IPS-NIHi11 (cell line): ENCODE data around the gene OR2AT4.
A peak's percentile ranks its signal among the peaks of the same experiment; 100 is the strongest.
"Not testable (repeated sequence)": the region's sequence is repeated elsewhere in the genome, so short reads cannot be mapped to it uniquely, and the experiment has no call there.

ENCODE experiments used
- DNase-seq: peaks from one replicate; pipeline ENCODE4 v3.0.0; 2012; ENCODE audit warnings: mixed read lengths, low spot score

The OR2AT4 gene

GRCh38 chr11:75068559-75068958 is 28.1 kb downstream of the OR2AT4 start:
- DNase-seq, result no peak

GRCh38 chr11:75066061-75066460 is 30.6 kb downstream of the OR2AT4 start:
- no peak for DNase-seq

GRCh38 chr11:75063741-75064314 is 32.8 kb downstream of the OR2AT4 start:
- DNase-seq, result no peak

- no peak for DNase-seq
These were observed 37.4 kb downstream of the OR2AT4 start for GRCh38 chr11:75059299-75059698.

GRCh38 chr11:75056814-75057213 is 39.9 kb downstream of the OR2AT4 start:
- no peak for DNase-seq

- DNase-seq, result no peak
These were observed 41.2 kb downstream of the OR2AT4 start for GRCh38 chr11:75055511-75055910.

GRCh38 chr11:75052457-75052856 is 44.2 kb downstream of the OR2AT4 start:
- DNase-seq, result no peak

- DNase-seq, result no peak
These were observed 45.6 kb downstream of the OR2AT4 start for GRCh38 chr11:75051043-75051442.

- no peak for DNase-seq
These were observed 46.2 kb downstream of the OR2AT4 start for GRCh38 chr11:75050516-75050915.

- not testable (repeated sequence) for DNase-seq
These were observed 47.0 kb downstream of the OR2AT4 start for GRCh38 chr11:75049501-75050266.

GRCh38 chr11:75047191-75047590 is 49.5 kb downstream of the OR2AT4 start:
- no peak for DNase-seq

- DNase-seq, result not testable (repeated sequence)
These were observed 50.0 kb downstream of the OR2AT4 start for GRCh38 chr11:75046668-75047067.

GRCh38 chr11:75044381-75045170 is 52.1 kb downstream of the OR2AT4 start:
- DNase-seq, result not testable (repeated sequence)

- DNase-seq, result not testable (repeated sequence)
These were observed 54.9 kb downstream of the OR2AT4 start for GRCh38 chr11:75041821-75042220.

- no peak for DNase-seq
These were observed 55.4 kb downstream of the OR2AT4 start for GRCh38 chr11:75041263-75041662.

- DNase-seq, result no peak
These were observed 56.4 kb downstream of the OR2AT4 start for GRCh38 chr11:75040167-75040770.

GRCh38 chr11:75035911-75036565 is 60.6 kb downstream of the OR2AT4 start:
- DNase-seq, result no peak

GRCh38 chr11:75035256-75035655 is 61.4 kb downstream of the OR2AT4 start:
- DNase-seq, result no peak

GRCh38 chr11:75033916-75034315 is 62.8 kb downstream of the OR2AT4 start:
- no peak for DNase-seq

- DNase-seq, result no peak
These were observed 64.1 kb downstream of the OR2AT4 start for GRCh38 chr11:75032550-75032935.

GRCh38 chr11:75031771-75032549 is 64.7 kb downstream of the OR2AT4 start:
- peak; percentile 82 for DNase-seq
